Activated naive CD8-positive, alpha-beta T cell treated with anti-CD3 and anti-CD28 coated beads for 36 hours (primary cell): ENCODE results near the gene NXNL1. TPM values are rescaled to one million over a fixed set of nuclear protein-coding genes. Genes with fewer than 3 reads are reported as not detected.

ENCODE experiments used
- DNase-seq: peaks from one replicate; pipeline ENCODE4 v3.0.0; 2021
- H3K27ac Mint-ChIP-seq: one replicate; pipeline ENCODE4 v1.8.0; 2022; ENCODE audit warnings: mild to moderate bottlenecking, moderate library complexity, mixed read lengths
- H3K27me3 Mint-ChIP-seq: one replicate; pipeline ENCODE4 v1.8.0; 2022; ENCODE audit warnings: mild to moderate bottlenecking, mixed read lengths
- H3K36me3 Mint-ChIP-seq: one replicate; pipeline ENCODE4 v1.8.0; 2021; ENCODE audit warnings: mild to moderate bottlenecking, mixed read lengths
- H3K4me1 Mint-ChIP-seq: one replicate; pipeline ENCODE4 v1.8.0; 2021; ENCODE audit warnings: mixed read lengths
- H3K4me3 Mint-ChIP-seq: one replicate; pipeline ENCODE4 v1.8.0; 2022; ENCODE audit warnings: mild to moderate bottlenecking, moderate library complexity, mixed read lengths
- H3K9me3 Mint-ChIP-seq: one replicate; pipeline ENCODE4 v1.8.0; 2022; ENCODE audit warnings: mixed read lengths
- total RNA-seq, 2 experiments: library from RNA; stranded (reverse); gene quantifications; one replicate each; pipeline ENCODE4 v1.2.3, GENCODE V29; 2021

NXNL1 gene
- total RNA-seq, 2 experiments from 2014 or later, result not detected

DNA sequence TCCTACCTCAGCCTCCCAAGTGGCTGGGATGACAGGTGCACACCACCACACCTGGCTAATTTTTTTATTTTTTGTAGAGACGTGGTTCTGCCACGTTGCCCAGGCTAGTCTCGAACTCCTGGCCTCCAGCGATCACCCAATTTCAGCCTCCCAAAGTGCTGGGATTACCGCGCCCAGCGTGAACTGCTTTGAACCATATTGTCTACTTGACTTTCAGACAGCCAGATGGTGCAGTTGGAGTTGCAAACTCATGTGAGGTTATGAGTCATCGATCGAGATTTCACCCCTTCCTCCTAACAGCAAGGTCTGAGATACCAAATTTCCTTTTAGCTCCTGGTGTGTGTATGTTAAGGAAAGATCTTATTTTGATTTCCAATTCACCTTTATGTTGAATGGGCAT lies 12.3 kb upstream of the NXNL1 start:
- Mint-ChIP-seq H3K36me3 (no peaks in the 10 kb centered on the region), H3K4me3 (no peak overlapping the region), H3K27me3 (no peaks in the 10 kb centered on the region), H3K9me3 (no peaks in the 10 kb centered on the region), H3K27ac (no peak overlapping the region), H3K4me1 (peaks cover 29% of the 10 kb centered on the region)
- DNase-seq, result no peak

DNA sequence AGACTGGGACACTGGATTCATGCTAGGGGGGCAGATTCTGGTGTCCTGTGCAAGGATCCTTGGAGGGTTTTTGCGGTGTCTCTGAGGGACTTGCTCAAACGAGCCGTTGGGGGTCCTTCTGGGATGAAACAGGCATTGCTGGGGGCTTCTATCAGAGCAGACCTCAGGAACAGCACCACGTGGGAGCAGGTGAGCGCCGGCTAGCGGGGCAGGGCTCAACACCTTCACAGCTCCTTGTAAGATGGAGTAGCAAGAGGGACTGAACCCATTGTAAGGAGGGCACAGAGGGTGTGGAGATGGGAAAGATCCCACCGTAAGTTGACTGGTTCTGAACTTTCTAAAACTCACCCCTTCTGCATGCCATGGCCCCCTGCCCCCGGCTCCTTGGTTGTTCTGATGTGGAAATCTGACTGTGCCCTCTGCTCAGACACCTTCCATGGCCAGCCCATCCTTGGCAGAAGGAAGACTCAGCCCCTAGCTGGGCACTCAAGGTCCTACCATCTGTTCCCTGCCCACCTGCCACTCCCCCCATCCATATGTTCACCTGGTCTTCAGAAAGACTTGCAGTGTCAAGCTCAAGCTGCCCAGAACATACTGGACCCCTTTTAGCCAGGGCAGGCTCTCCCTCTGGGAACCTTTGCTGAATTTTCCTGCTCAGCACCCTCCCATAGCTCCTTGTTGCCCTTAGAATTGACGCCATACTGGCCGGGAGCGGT lies 10.8 kb upstream of the NXNL1 start:
- no peak for DNase-seq
- Mint-ChIP-seq H3K27ac (no peak overlapping the region), H3K36me3 (no peaks in the 10 kb centered on the region)

DNA sequence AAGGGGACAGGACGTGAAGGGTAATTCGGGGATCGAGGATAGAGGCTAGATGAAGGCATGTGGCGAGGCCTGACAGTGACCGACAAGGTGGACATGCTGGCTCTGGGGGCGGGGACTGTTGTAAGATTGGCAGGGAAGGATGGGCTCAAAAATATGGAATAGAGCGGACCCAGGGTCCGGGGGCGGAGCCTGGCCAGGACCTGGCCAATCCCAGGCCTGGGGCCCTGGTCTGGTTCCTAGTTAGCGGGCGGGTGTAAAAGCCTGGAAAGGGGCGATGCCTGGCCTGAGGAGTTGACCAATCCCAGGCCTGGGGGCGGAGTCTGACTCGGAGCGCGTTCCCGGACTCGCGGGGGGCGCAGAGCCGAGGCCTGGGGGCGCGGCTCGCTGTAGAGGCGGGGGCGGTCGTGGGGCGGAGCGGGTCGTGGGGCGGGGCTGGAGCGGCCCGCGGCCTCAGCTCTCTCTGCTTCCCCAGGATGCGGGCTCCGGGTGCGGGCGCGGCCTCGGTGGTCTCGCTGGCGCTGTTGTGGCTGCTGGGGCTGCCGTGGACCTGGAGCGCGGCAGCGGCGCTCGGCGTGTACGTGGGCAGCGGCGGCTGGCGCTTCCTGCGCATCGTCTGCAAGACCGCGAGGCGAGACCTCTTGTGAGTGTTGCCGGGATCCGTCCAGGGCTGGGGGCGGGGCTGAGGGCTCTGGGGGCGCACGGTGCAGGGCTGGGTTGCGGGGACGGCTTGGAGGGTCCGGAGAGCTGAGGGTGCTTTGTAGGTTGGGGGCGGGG lies 9.5 kb upstream of the NXNL1 start, which contains the start of gene SLC27A1:
Gene SLC27A1, plus strand, starts transcription at position 457 of the 774 bp plus-strand sequence. Its CDS starts 17 bp downstream, at position 474.
- Mint-ChIP-seq H3K27me3 (no peaks in the 10 kb centered on the region), H3K9me3 (no peaks in the 10 kb centered on the region), H3K4me3 (peak within 1 kb of the TSS; percentile 85), H3K27ac (peak within 1 kb of the TSS; percentile 87), H3K4me1 (peaks cover 34% of the 10 kb centered on the region), H3K36me3 (no peaks in the 10 kb centered on the region)
- peak; percentile 94 for DNase-seq

More for the DNA sequence above, 10.8 kb upstream of the NXNL1 start:
- no peaks in the 10 kb centered on the region for H3K27me3 Mint-ChIP-seq
- peak overlapping the region; percentile 85 for H3K4me3 Mint-ChIP-seq
- H3K4me1 Mint-ChIP-seq, result peaks cover 29% of the 10 kb centered on the region
- no peaks in the 10 kb centered on the region for H3K9me3 Mint-ChIP-seq

DNA sequence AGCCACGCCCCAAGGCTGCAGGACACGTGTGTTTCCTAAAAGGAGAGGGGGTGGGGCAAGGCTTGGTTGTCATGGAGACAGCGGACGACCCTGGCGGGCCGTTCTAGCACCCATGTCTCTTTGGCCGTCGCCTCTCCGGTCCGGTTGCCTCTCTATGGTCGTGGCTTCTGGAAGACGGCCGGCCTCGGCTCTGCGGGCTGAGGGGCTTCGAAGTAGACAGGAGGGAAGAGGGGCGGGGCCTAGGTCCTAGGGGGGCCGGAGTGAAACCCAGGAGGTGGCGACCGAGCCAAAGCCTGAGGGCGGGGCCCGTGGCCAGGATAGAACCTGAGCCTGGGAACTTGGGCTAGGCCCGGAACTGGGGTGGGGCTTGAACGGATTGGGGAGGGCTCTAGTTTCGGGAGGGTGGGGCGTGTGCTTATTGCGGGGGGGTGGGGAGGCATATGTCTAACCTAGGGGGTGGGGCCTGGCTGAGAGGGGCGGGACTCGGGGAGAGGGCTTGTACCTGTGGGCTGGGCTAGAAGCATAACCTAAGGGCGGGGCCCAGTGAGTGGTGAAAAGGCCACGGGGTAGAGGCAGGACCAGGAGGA lies 8.8 kb upstream of the NXNL1 start:
- no peaks in the 10 kb centered on the region for H3K36me3 Mint-ChIP-seq
- H3K4me1 Mint-ChIP-seq, result peaks cover 34% of the 10 kb centered on the region
- H3K27me3 Mint-ChIP-seq, result no peaks in the 10 kb centered on the region
- H3K9me3 Mint-ChIP-seq, result no peaks in the 10 kb centered on the region
- DNase-seq, result peak; percentile 82
- peak overlapping the region; percentile 87 for H3K27ac Mint-ChIP-seq
- peak overlapping the region; percentile 85 for H3K4me3 Mint-ChIP-seq

DNA sequence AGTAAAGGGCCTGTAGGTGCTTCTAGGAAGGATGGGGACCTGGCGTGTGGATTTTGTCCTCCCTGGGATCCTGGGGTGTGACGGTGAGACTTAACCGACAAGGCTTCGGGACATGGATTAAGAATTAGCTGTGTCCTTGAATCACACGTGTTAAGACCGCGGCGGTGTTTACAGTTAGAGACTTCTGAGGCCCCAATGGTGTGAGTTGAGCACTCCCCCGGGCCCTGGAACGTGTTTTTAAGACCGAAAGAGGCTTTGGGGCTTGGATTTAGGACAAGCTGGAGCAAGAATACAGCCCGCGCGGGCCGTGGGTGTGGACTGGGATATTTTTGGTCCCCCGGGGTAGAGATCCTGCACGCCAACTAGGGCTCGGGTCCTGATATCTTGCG lies 8.4 kb upstream of the NXNL1 start:
- no peaks in the 10 kb centered on the region for H3K9me3 Mint-ChIP-seq
- H3K27ac Mint-ChIP-seq, result peak overlapping the region; percentile 42
- peaks cover 34% of the 10 kb centered on the region for H3K4me1 Mint-ChIP-seq
- no peak for DNase-seq
- H3K4me3 Mint-ChIP-seq, result peak overlapping the region; percentile 85
- no peaks in the 10 kb centered on the region for H3K27me3 Mint-ChIP-seq
- no peaks in the 10 kb centered on the region for H3K36me3 Mint-ChIP-seq

DNA sequence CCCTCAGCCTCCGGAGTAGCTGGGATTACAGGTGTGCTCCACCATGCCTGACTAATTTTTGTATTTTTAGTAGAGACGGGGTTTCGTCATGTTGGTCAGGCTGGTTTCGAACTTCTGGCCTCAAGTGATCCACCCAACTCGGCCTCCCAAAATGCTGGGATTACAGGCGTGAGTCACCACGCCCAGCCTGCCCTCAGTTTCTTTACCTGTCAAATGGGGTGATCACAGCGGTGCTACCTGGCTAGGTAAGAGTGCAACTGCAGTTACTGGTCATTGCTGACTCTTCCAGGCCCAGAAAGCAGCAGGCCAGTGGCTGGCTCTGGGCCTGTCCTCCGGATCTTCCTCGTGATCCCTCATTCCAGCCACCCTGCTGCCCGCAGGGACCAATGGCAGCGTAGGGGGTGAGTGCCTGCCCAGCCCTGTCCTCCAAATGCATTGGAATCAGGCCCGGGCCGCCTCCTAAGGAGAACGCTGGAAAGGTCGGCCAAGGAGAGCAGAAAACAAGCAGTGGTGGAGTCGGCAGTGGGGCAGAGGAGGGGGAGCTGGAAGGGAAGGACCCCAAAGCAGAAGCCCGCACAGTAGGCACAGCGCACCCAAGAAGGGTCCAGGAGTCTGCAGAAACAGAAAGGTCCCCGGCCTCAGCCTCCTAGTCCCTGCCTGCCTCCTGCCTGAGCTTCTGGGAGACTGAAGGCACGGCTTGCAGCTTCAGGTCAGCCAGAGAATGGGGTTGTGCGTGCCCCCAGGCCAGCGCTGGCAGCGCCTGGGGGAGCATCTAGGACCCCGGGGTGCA lies 7.8 kb upstream of the NXNL1 start:
- DNase-seq, result no peak
- no peaks in the 10 kb centered on the region for H3K36me3 Mint-ChIP-seq
- no peaks in the 10 kb centered on the region for H3K9me3 Mint-ChIP-seq
- H3K27ac Mint-ChIP-seq, result peak overlapping the region; percentile 42
- peaks cover 34% of the 10 kb centered on the region for H3K4me1 Mint-ChIP-seq
- no peaks in the 10 kb centered on the region for H3K27me3 Mint-ChIP-seq
- H3K4me3 Mint-ChIP-seq, result peak overlapping the region; percentile 85

DNA sequence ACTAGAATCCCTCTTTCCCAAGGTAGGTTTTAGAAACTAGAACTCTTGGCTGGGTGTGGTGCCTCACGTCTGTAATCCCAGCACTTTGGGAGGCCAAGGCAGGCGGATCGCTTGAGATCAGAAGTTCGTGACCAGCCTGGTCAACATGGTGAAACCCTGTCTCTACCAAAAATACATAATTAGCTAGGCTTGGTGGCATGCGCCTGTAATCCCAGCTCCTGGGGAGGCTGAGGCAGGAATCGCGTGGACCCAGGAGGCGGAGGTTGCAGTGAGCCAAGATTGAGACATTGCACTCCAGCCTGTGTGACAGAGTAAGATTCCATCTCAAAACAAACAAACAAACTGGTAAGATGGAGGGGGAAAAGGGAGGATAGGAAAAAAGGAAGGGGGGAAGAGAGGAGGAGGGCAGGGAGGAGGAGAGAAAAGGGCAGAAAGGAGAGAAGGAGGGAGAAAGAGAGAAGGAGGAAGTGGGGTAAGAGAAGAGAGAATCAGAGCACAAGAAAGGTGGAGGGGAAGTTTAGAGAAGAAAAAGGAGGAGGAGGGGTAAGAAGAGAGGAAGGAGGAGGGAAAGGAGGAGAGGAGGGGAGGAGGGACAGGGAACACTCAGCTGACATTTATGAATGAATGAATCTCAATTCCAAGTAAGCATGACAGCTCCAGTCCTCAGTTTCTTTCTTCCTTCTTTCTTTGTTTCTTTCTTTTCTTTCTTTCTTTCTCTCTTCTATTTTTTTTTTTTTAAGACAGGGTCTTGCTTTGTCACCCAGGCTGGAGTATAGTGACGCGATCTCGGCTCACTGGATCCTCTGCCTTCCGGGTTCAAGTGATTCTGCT lies 7.0 kb upstream of the NXNL1 start:
- H3K27ac Mint-ChIP-seq, result no peak overlapping the region
- no peaks in the 10 kb centered on the region for H3K36me3 Mint-ChIP-seq
- H3K9me3 Mint-ChIP-seq, result no peaks in the 10 kb centered on the region
- no peak overlapping the region for H3K4me3 Mint-ChIP-seq
- no peaks in the 10 kb centered on the region for H3K27me3 Mint-ChIP-seq
- no peak for DNase-seq
- peaks cover 26% of the 10 kb centered on the region for H3K4me1 Mint-ChIP-seq

DNA sequence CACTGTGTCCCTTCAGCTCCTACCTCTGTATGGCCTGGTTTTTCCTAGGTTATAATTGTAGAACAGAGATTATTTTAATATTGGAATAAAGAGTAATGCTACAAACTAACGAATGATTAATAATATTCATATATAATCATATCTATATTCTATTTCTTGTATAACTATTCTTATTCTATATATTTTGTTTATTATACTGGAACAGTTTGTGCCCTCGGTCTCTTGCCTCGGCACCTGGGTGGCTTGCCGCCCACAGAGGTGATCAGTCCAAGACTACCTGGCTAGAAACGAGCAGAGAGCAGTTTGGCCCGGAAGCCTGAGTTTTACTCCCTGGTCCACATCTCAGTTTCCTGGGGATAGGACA lies 5.7 kb upstream of the NXNL1 start:
- Mint-ChIP-seq H3K27ac (no peak overlapping the region), H3K36me3 (no peaks in the 10 kb centered on the region), H3K9me3 (no peaks in the 10 kb centered on the region), H3K4me1 (peaks cover 23% of the 10 kb centered on the region), H3K27me3 (peaks cover under 1% of the 10 kb centered on the region), H3K4me3 (no peak overlapping the region)
- DNase-seq, result no peak

DNA sequence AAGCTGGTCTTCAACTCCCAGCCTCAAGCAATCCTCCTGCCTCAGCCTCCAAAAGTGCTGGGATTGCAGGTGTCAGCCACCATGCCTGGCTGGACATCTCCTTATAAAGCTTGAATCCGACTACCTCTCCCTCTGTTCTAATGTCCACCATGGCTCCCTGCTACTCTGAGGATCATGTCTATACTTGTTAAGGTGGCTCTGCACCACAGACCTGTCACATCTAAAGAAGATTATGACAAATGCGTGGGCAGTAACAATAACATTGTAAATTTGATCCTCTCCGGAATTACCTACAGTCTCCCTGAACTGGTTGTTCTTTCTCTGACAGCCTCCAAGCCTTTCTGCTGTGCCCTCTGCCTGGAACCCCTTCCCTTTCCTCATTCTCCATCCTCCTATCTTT lies 1.8 kb downstream of the NXNL1 start:
- Mint-ChIP-seq H3K36me3 (no peaks in the 10 kb centered on the region), H3K27ac (no peak overlapping the region), H3K9me3 (no peaks in the 10 kb centered on the region), H3K4me1 (peaks cover 4% of the 10 kb centered on the region), H3K4me3 (no peak overlapping the region), H3K27me3 (peaks cover 38% of the 10 kb centered on the region)
- DNase-seq, result no peak

DNA sequence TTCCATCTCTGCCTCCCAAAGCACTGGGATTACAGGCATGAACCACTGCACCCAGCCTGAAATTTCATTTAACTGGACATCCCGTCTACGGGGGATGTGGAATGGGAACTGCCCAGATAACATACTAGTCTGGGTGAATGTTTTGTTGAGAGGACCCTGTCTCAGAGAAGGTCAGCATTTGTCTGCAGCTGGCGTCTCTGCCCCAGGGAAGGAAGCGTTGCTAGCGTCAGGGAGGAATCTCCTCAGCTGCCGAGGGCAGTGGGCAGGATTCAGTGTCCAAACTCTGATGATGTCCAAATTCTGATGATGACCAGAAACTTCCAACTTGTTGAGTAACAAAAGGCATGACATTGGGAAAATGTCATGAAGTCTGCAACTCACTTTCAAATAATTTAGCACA lies 3.1 kb downstream of the NXNL1 start:
- no peak for DNase-seq
- H3K9me3 Mint-ChIP-seq, result peaks cover 1% of the 10 kb centered on the region
- no peak overlapping the region for H3K4me3 Mint-ChIP-seq
- H3K4me1 Mint-ChIP-seq, result peaks cover 8% of the 10 kb centered on the region
- H3K27ac Mint-ChIP-seq, result no peak overlapping the region
- peaks cover 47% of the 10 kb centered on the region for H3K27me3 Mint-ChIP-seq
- no peaks in the 10 kb centered on the region for H3K36me3 Mint-ChIP-seq

DNA sequence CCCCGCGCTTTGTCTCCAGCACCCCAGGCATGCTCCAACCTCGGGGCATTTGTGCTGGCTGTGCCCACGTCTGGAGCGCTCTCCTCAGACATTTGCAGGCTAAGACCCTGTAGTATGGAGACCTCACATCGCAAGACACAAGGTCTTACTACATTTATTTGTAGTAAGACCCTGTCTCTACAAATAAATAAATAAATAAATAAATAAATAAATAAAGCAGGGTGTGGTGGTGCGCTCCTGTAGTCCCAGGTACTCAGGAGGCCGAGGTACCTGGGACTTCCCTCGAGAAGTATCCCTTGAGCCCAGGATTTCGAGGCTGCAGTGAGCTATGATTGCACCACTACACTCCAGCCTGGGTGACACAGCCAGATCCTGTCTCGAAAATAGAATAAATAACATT lies 4.6 kb downstream of the NXNL1 start:
- DNase-seq, result no peak
- Mint-ChIP-seq H3K36me3 (no peaks in the 10 kb centered on the region), H3K4me1 (peaks cover 8% of the 10 kb centered on the region), H3K9me3 (peaks cover 1% of the 10 kb centered on the region), H3K27ac (no peak overlapping the region), H3K27me3 (peaks cover 44% of the 10 kb centered on the region), H3K4me3 (no peak overlapping the region)

DNA sequence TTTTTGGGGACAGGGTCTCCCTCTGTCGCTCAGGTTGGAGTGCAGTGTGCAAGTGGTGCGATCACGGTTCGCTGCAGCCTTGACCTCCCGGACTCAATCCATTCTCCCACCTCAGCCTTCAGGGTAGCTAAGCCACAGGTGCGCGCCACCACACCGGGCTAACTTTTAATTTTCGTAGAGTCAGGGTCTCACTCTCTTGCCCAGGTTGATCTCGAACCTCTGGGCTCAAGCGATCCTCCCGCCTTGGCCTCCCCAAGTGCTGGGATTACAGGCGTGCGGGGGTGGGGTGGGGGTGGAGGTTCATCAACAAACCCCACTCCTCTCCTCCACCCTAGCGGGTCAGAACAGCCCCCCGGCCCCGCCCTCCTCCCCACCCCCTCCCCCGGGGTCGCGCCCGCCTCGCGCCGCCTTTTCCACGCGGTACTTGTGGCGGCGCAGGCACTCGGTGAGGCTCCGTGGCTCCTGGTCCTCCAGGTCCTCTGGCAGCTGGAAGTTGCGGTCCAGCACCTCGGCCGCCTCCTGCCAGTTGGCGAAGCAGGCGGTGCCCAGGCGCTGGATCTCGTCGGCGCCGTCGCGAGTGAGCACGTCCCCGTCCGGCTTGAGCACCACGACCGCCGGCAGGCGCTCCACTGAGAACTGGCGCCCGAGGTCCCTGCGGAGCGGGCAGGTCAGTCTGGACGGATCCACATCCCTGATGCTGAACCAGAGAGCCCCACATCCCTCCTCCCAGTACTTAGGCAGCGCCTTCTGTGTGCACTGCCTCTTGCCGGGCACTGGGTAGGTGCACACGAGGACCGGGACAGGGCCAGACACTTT lies 5.2 kb downstream of the NXNL1 start:
- no peaks in the 10 kb centered on the region for H3K36me3 Mint-ChIP-seq
- H3K4me3 Mint-ChIP-seq, result no peak overlapping the region
- H3K4me1 Mint-ChIP-seq, result peaks cover 13% of the 10 kb centered on the region
- no peak for DNase-seq
- peaks cover 1% of the 10 kb centered on the region for H3K9me3 Mint-ChIP-seq
- peaks cover 47% of the 10 kb centered on the region for H3K27me3 Mint-ChIP-seq
- no peak overlapping the region for H3K27ac Mint-ChIP-seq

DNA sequence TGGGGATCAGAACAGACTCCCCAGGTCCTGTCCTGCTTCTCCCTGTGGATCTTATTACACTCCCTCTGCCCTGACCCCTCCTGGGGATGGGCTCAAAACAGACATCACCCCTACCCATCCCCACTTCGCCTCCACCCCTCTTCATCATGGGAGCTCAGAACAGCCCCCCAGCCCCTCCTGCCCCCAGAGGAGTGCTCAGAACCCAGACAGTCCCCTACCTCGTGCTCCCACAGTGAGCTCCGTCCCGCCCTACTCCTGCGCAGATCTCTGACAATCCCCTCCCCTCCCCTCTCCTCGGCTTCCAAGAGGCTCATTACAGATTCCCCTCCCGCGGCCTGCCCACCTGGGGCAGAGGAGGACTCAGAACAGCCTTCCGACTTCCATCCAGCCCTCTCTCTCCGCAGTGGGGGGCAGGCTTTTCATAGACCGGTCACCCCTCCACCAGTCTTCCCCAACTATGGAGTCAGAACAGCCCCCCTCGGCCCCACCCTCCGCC lies 6.1 kb downstream of the NXNL1 start:
- Mint-ChIP-seq H3K36me3 (no peaks in the 10 kb centered on the region), H3K9me3 (peaks cover 5% of the 10 kb centered on the region), H3K27me3 (peaks cover 52% of the 10 kb centered on the region), H3K4me3 (no peak overlapping the region), H3K27ac (no peak overlapping the region), H3K4me1 (peaks cover 21% of the 10 kb centered on the region)
- DNase-seq, result no peak
